Loucy (cell line): ENCODE measurements around the gene ATP11A.
"Not testable (repeated sequence)": the region's sequence is repeated elsewhere in the genome, so short reads cannot be mapped to it uniquely, and the experiment has no call there.

Experiments used
- H2AFZ ChIP-seq: fragments of 200-600 bp; sonication (generic); 2 replicates; pipeline ENCODE4 v1.6.0; 2016; ENCODE audit warnings: antibody characterized with exemption, mild to moderate bottlenecking, low read length, moderate library complexity
- H3F3A ChIP-seq: fragments of 200-600 bp; 2 replicates; pipeline ENCODE4 v1.6.0; 2016; ENCODE audit warnings: antibody characterized with exemption, low read depth, mild to moderate bottlenecking
- H3K27me3 ChIP-seq: fragments of 200-600 bp; sonication (generic); 2 replicates; pipeline ENCODE4 v1.6.1; 2014; ENCODE audit warnings: low read length, mild to moderate bottlenecking; ENCODE audit not compliant: insufficient read depth, poor library complexity, severe bottlenecking
- H3K36me3 ChIP-seq: fragments of 200-600 bp; sonication (generic); 2 replicates; pipeline ENCODE4 v1.6.1; 2016; ENCODE audit warnings: low read length; ENCODE audit not compliant: insufficient read depth
- H3K4me1 ChIP-seq: fragments of 200-600 bp; sonication (generic); 2 replicates; pipeline ENCODE4 v1.5.1; 2014; ENCODE audit warnings: low read length, mild to moderate bottlenecking; ENCODE audit not compliant: insufficient read depth, poor library complexity, severe bottlenecking
- H3K4me2 ChIP-seq: fragments of 200-600 bp; sonication (generic); 2 replicates; pipeline ENCODE4 v1.6.0; 2014; ENCODE audit warnings: antibody characterized with exemption, low read length, low read depth, mild to moderate bottlenecking; ENCODE audit not compliant: poor library complexity, severe bottlenecking
- H3K4me3 ChIP-seq: fragments of 200-600 bp; sonication (generic); 2 replicates; pipeline ENCODE4 v1.5.1; 2014; ENCODE audit warnings: low read length, mild to moderate bottlenecking, mixed read lengths; ENCODE audit not compliant: poor library complexity, severe bottlenecking
- H3K79me2 ChIP-seq: fragments of 200-600 bp; sonication (generic); 2 replicates; pipeline ENCODE4 v1.6.1; 2014; ENCODE audit warnings: low read length; ENCODE audit not compliant: insufficient read depth
- H3K9ac ChIP-seq: fragments of 200-600 bp; sonication (generic); 2 replicates; pipeline ENCODE4 v1.6.0; 2014; ENCODE audit warnings: mild to moderate bottlenecking, low read depth, low read length, moderate library complexity; ENCODE audit not compliant: poor library complexity, severe bottlenecking
- H3K9me2 ChIP-seq: fragments of 200-600 bp; sonication (generic); replicated peaks from 2 replicates; pipeline ENCODE4 v1.6.1; 2016; ENCODE audit warnings: low read depth, low read length, mixed read lengths
- H3K9me3 ChIP-seq: fragments of 200-600 bp; sonication (generic); 2 replicates; pipeline ENCODE4 v1.6.1; 2014; ENCODE audit warnings: mild to moderate bottlenecking, antibody characterized with exemption, low read length, low read depth; ENCODE audit not compliant: insufficient read depth
- H4K20me1 ChIP-seq: fragments of 200-600 bp; sonication (generic); 2 replicates; pipeline ENCODE4 v1.6.0; 2014; ENCODE audit warnings: antibody characterized with exemption, low read length, mild to moderate bottlenecking; ENCODE audit not compliant: insufficient read depth, poor library complexity, severe bottlenecking
- EZH2phosphoT487 ChIP-seq: fragments of 200-600 bp; IDR thresholded peaks from 2 replicates; pipeline ENCODE4 v1.6.1; 2018; ENCODE audit warnings: antibody characterized with exemption, mild to moderate bottlenecking, moderate library complexity, borderline replicate concordance
- TF ChIP-seq, protein P1 (sequence below): fragments of 200-600 bp; sonication (generic); conservative IDR thresholded peaks from 2 replicates; pipeline ENCODE4 v1.5.1; 2014; ENCODE audit warnings: mild to moderate bottlenecking, antibody characterized with exemption, low read length

Gene ATP11A

DNA sequence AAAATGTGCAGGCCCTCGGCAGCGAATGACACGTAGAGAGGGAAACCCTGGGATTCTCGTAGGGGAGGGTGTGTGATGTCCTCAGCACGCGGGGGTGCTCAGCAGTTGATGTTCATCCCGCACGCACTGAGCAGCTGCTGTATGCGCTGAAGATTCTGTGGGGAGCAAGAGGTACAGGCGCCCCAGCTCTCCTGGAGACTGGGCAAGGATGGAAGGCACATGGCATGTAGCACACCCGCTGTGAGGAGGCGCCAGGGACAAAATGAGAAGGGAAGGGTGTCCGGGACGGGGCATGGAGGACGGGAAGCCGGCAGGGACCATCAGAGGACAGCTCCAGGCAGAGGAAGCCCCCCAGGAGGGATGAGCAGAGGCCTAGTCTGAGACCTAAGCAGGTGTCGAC, 15.4 kb downstream of the ATP11A start:
- no peak overlapping the region for H2AFZ ChIP-seq
- no peaks in the 10 kb centered on the region for H3K36me3 ChIP-seq
- peaks cover 30% of the 10 kb centered on the region for H3K4me1 ChIP-seq
- H3K4me3 ChIP-seq: no peak overlapping the region
- H3K9me2 ChIP-seq: no peaks in the 10 kb centered on the region
- H3K79me2 ChIP-seq: peaks cover 23% of the 10 kb centered on the region; the same call in 1 of the 2 replicates
- no peaks in the 10 kb centered on the region for H3K9me3 ChIP-seq
- H3K4me2 ChIP-seq: no peak overlapping the region
- no peaks in the 10 kb centered on the region for H3F3A ChIP-seq
- TF ChIP-seq, protein P1, sequence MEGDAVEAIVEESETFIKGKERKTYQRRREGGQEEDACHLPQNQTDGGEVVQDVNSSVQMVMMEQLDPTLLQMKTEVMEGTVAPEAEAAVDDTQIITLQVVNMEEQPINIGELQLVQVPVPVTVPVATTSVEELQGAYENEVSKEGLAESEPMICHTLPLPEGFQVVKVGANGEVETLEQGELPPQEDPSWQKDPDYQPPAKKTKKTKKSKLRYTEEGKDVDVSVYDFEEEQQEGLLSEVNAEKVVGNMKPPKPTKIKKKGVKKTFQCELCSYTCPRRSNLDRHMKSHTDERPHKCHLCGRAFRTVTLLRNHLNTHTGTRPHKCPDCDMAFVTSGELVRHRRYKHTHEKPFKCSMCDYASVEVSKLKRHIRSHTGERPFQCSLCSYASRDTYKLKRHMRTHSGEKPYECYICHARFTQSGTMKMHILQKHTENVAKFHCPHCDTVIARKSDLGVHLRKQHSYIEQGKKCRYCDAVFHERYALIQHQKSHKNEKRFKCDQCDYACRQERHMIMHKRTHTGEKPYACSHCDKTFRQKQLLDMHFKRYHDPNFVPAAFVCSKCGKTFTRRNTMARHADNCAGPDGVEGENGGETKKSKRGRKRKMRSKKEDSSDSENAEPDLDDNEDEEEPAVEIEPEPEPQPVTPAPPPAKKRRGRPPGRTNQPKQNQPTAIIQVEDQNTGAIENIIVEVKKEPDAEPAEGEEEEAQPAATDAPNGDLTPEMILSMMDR: no peak
- no peak for TF ChIP-seq EZH2phosphoT487
- no peak overlapping the region for H3K9ac ChIP-seq
- no peaks in the 10 kb centered on the region for H3K27me3 ChIP-seq
- H4K20me1 ChIP-seq: peaks cover 4% of the 10 kb centered on the region

DNA sequence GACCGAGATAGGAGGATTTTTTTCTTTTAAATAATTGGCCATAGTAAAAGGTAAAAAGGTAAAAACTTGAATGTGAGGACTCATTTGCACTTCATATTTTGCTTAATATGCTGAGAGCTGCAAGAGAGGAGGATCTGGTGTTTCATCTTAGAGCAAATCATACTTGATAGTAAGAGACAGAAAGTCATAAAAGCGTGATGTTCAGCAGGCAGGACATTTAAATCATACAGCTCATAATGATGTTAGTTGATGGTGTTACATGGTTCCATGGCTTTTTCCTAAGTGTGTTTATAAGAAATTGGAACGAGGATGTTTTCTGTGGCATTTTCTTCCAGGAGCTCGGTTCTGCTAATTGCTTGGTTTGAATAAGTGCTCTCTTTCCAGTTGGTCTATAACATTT, 16.3 kb downstream of the ATP11A start:
- Histone ChIP-seq H3K9ac (no peak overlapping the region), H4K20me1 (peaks cover 4% of the 10 kb centered on the region), H3K4me2 (no peak overlapping the region), H3K36me3 (no peaks in the 10 kb centered on the region), H3K9me2 (no peaks in the 10 kb centered on the region), H3K4me1 (peaks cover 30% of the 10 kb centered on the region), H3K27me3 (no peaks in the 10 kb centered on the region), H2AFZ (no peak overlapping the region), H3K4me3 (no peak overlapping the region), H3K9me3 (no peaks in the 10 kb centered on the region), H3F3A (no peaks in the 10 kb centered on the region), H3K79me2 (peaks cover 17% of the 10 kb centered on the region; the same call in 1 of the 2 replicates)
- TF ChIP-seq, protein P1: no peak
- TF ChIP-seq EZH2phosphoT487: no peak

DNA sequence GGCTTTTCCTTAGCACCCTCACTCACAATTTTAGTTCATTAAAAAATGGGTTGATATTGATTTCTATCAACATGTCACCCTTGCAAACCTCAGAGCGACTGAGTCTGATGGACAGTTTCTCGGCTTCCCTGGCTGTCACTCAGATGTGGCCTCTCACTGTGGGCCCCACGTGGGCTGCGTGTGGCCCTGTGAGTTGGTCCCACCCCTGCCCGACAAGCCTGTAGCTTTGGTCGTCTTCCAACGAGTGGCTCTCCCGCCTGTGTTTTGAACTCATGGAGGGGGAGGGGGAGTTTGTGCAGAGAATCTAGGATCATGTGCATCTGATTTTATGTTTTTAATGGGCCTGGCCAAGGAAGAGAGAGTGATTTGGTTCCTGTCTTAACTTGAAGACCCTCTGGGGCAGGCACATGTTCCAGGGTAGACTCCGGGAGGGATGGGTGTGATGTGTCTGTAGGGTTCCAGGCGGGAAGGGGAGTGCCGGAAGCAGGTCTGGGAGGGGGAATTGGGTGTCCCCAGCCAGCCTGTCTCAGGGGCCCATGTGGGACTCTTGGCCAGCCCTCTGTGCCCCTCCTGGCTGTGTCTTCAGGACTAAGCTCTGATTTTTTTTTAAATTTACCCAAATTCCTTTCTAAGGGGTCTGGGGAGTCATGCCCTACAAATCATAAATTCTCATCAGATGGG, 18.9 kb downstream of the ATP11A start:
- Histone ChIP-seq H3K36me3 (no peaks in the 10 kb centered on the region), H3K4me2 (no peak overlapping the region), H3K4me3 (no peak overlapping the region), H3K4me1 (peaks cover 17% of the 10 kb centered on the region), H2AFZ (no peak overlapping the region), H3F3A (no peaks in the 10 kb centered on the region), H3K9me3 (no peaks in the 10 kb centered on the region), H3K9ac (no peak overlapping the region), H3K27me3 (no peaks in the 10 kb centered on the region), H4K20me1 (peaks cover 4% of the 10 kb centered on the region), H3K9me2 (no peaks in the 10 kb centered on the region), H3K79me2 (peaks cover 16% of the 10 kb centered on the region; the same call in 1 of the 2 replicates)
- TF ChIP-seq, protein P1: no peak
- TF ChIP-seq EZH2phosphoT487: no peak

DNA sequence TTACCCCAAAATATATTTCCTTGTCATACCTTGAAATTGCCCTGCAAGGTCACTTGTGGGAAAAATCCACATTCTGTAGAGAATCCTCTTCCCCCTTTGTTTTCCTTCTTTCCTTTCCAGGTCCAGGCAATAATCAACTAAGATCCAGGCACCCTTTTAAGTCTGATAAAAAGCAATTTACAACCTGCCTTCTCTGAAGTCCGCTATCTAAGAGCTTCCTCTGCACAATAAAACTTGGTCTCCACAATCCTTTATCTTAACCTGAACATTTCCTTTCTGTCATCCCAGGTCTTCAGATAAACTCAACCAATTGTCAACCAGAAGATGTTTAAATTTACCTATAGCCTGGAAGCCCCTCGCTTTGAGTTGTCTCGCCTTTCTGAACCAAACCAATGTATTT, 19.5 kb downstream of the ATP11A start:
- H3K9ac ChIP-seq, H3K4me3 ChIP-seq, H3K27me3 ChIP-seq, H3K9me2 ChIP-seq, H4K20me1 ChIP-seq, H3K36me3 ChIP-seq, H3K4me2 ChIP-seq, H3F3A ChIP-seq, H2AFZ ChIP-seq, H3K9me3 ChIP-seq: not testable (repeated sequence)
- Histone ChIP-seq H3K4me1 (peaks cover 17% of the 10 kb centered on the region), H3K79me2 (peaks cover 11% of the 10 kb centered on the region; the same call in 1 of the 2 replicates)
